D721Med (cell line): ENCODE measurements around the gene FGGY.
"Not testable (repeated sequence)": the region's sequence is repeated elsewhere in the genome, so short reads cannot be mapped to it uniquely, and the experiment has no call there.

Source experiments
- DNase-seq: peaks from one replicate; pipeline ENCODE4 v3.0.0; 2011; ENCODE audit warnings: low spot score; ENCODE audit not compliant: insufficient read length
- FAIRE-seq: peaks from 2 replicates; lab custom pipeline; 2011; peaks lifted over from hg19 to GRCh38; lab: Jason Lieb, UNC
- CTCF ChIP-seq: IDR thresholded peaks from 2 replicates; pipeline ENCODE4 v1.5.1; 2012; ENCODE audit warnings: mild to moderate bottlenecking, control low read depth; ENCODE audit not compliant: insufficient read depth; ENCODE audit errors: missing control alignments

FGGY gene

GRCh38 chr1:59349101-59349500, 52.2 kb downstream of the FGGY start:
- DNase-seq: no peak
- FAIRE-seq: no peak
- TF ChIP-seq CTCF: no peak

GRCh38 chr1:59350521-59350920, 53.6 kb downstream of the FGGY start:
- no peak for DNase-seq
- FAIRE-seq: no peak
- no peak for TF ChIP-seq CTCF

GRCh38 chr1:59352065-59352464, 55.2 kb downstream of the FGGY start:
- FAIRE-seq (no peak), DNase-seq (no peak)
- TF ChIP-seq CTCF: no peak

- FAIRE-seq (no peak), DNase-seq (no peak)
- no peak for TF ChIP-seq CTCF
Measured at GRCh38 chr1:59353453-59353852, 56.6 kb downstream of the FGGY start.

GRCh38 chr1:59354239-59354638, 57.3 kb downstream of the FGGY start:
- DNase-seq, FAIRE-seq: not testable (repeated sequence)

GRCh38 chr1:59354709-59355337, 57.9 kb downstream of the FGGY start:
- FAIRE-seq (no peak), DNase-seq (no peak)
- no peak for TF ChIP-seq CTCF

- FAIRE-seq (no peak), DNase-seq (no peak)
- TF ChIP-seq CTCF: no peak
Measured at GRCh38 chr1:59355361-59355760, 58.5 kb downstream of the FGGY start.

- no peak for FAIRE-seq
- TF ChIP-seq CTCF: no peak
- no peak for DNase-seq
Measured at GRCh38 chr1:59356627-59357026, 59.7 kb downstream of the FGGY start.
